DMS53 (cell line): ENCODE data around the gene DAGLB.
A peak's percentile ranks its signal among the peaks of the same experiment; 100 is the strongest.
"Not testable (repeated sequence)": the region's sequence is repeated elsewhere in the genome, so short reads cannot be mapped to it uniquely, and the experiment has no call there.

Experiments
- DNase-seq: peaks from one replicate; lab custom pipeline; 2025; lab: John Stamatoyannopoulos, UW

The DAGLB gene

GRCh38 chr7:6398943-6399342 lies 48.8 kb downstream of the DAGLB start:
- no peak for DNase-seq

DNA sequence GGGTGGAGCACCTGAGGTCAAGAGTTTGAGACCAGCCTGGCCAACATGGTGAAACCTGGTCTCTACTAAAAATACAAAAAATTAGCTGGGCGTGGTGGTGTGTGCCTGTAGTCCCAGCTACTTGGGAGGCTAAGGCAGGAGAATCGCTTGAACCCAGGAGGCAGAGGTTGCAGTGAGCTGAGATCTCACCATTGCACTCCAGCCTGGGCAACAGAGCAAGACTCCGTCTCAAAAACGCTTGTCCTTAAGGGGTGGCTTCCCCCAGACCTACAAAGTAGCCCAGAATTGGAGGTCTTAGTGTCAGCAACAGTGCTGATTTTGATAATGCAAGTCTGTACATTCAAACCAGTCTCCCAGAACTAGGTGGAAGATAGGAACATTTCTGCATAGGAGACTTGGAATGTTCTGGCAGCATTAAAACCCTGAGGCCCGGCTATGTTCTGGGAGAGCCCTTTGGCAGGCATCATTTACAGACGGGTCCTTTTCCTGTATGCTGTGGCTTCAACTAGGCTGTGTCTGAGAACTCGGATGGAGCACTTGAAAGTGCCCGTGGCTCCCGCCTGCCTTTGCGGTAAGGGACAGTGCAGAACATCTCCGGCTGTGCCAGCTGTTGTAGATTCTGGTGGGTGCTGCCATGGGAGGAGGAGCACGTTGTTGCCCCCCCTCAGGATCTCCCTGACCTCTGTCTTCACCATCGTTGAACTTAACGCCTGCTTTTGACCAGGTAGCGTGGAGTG lies 49.8 kb downstream of the DAGLB start:
- not testable (repeated sequence) for DNase-seq

DNA sequence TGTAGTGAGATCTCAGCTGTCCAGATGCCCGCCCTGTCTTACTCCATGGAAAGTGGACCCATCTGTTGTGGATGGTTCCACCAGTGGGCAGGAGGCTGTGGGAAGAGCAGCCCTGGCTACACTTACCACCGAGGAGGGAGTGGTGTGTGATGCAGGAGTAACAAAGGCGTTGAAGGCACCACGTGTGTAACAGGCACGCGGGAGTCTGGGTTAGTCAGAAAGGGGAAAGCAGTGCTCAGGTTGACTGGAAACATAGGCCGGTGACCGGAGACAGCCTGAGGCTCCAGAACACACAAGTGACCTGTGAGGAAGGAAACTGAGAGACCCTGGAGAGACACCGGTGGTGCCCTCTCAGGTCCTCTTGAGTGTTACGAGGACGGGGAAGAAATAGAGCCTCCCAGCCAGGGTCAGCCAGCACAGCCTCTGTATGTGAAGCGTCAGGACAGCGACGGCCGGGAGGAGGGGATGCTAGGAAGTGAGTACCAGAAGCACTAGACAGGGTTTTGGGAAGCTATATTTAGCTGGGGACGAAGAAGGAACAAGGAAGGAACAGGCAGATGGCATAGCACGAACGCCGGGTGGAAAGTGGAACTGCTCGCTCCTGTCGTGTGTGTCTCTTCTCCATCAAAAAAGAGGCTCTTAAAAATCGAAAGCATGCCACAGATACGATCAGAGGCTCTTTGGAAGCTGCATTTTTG lies 51.7 kb downstream of the DAGLB start:
- no peak for DNase-seq

GRCh38 chr7:6394114-6394513 lies 53.6 kb downstream of the DAGLB start:
- no peak for DNase-seq

GRCh38 chr7:6393667-6394056 lies 54.1 kb downstream of the DAGLB start:
- no peak for DNase-seq

- DNase-seq = no peak
These were observed 54.8 kb downstream of the DAGLB start for GRCh38 chr7:6392712-6393666.

DNA sequence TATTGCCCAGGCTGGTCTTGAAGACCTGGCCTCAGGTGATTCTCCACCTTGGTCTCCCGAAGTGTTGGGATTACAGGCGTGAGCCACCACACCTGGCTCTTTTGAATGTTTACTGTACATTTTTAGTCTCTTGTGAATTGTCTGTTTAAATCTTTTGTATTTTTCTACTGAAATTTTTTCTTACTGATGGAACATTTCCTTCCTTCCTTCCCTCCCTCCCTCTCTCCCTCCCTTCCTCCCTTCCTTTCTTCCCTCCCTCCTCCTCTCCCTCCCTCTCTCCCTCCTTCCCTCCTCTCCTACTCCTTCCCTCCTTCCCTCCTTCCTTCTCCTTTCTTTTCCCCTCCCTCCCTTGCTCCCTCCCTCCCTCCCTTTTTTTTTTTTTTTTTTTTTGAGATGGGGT lies 58.0 kb downstream of the DAGLB start:
- DNase-seq = no peak

DNA sequence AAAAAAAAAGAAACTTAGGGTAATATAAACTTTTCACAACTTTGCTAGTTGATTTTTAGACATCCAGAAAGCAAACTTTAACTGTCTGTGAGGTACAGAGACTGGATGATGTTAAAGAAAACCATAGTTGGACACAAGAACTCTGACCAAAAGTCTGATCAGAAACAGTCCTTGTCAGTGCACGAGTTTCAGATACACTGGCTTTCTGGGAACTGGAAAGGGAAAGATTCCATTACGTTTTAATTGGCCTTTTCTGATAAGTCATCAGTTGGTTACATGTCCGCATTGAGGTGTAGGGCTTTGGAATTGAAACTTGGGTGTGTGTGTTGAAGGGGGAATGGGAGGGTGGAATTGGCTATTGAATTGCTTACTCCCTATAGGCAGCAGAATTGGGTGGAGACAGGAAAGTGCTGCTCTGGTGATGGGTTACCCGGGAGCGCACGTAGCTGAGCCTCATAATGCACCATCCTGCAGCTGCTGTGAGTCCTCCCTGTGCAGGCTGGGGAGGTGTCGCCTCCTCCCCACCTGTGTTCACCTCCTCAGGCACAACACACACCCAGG lies 59.9 kb downstream of the DAGLB start:
- DNase-seq = no peak

DNA sequence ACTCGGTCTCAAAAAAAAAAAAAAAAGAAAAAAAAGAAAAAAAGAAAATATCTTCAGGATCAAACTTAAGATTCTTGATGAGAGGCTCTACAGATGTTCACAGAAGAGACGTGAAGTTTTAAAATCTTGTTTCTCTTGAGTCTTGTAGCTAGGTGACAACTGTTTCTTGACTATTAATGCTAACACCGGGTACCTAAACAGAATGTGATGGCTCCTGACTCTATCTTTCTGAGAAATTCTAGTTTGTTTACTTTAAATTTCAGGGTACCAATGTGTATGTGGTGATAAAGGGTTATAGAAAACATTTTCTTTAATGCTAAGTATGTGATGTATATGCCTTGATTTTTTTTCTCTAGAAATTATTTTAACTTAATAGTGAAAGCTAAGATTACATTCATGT lies 61.0 kb downstream of the DAGLB start:
- DNase-seq = no peak

DNA sequence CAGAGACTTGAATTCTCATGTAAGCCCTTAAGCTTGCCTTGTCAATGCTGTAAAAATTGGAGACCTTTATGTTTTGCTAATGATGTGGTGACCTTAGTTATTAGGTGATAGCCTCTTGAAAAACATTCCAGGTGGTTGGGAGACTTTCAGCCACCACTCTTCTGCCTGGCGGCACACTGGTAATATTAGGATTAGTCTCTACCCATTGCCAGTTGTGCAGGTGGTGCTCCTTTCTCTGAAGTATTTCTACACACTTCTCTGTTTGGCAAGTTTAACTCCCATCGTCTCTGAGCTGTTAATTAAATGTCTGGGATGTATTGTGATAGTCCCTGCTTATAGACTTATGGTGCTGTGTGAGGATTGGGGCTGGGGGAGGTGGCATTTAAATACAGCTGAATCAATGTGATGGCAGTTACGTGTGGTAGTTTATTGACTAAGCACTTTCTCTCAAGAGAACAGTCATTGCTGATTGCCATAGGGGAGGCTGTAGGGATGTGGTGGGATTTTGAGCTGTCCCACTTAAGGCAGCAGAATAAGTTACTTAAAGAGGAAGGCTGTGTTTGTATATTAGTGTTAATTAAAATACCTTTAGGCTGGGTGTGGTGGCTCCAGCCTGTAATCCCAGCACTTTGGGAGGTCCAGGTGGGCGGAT lies 61.7 kb downstream of the DAGLB start:
- no peak for DNase-seq

DNA sequence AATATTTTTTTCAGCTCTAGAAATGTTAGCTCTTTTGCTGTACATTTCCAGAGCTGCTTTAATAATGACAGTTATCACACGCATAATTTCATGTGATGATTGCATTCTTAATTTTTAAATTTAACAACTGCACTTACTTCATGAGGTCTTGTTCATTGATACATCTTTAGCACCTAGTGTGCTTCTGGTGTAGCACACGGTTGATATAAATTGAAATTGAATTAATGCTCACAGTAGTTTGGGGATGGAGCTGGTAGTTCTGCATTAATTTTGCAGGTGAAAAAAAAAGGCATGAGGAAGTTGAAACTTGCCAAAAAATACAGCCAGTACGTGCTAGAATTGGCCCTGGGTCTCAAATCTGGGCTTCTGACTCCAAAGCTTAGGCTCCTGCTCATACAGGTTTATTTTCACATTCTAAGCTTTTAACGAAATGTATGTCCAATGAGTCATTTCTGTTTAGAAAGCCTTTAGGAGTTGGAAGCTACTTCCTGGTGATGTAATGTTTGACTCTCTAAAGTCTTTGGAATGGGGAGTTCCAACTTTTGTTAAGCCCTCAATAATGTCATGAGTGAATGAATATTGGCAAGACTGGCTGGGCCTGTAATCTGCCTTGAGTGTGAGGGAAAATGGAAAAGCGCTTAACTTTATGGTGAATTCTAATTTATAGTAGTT lies 62.5 kb downstream of the DAGLB start:
- DNase-seq = peak; percentile 91

- DNase-seq = no peak
These were observed 63.4 kb downstream of the DAGLB start for GRCh38 chr7:6384327-6384726.

- DNase-seq = no peak
These were observed 64.9 kb downstream of the DAGLB start for GRCh38 chr7:6382817-6383216.

GRCh38 chr7:6381846-6382245 lies 65.9 kb downstream of the DAGLB start:
- not testable (repeated sequence) for DNase-seq

DNA sequence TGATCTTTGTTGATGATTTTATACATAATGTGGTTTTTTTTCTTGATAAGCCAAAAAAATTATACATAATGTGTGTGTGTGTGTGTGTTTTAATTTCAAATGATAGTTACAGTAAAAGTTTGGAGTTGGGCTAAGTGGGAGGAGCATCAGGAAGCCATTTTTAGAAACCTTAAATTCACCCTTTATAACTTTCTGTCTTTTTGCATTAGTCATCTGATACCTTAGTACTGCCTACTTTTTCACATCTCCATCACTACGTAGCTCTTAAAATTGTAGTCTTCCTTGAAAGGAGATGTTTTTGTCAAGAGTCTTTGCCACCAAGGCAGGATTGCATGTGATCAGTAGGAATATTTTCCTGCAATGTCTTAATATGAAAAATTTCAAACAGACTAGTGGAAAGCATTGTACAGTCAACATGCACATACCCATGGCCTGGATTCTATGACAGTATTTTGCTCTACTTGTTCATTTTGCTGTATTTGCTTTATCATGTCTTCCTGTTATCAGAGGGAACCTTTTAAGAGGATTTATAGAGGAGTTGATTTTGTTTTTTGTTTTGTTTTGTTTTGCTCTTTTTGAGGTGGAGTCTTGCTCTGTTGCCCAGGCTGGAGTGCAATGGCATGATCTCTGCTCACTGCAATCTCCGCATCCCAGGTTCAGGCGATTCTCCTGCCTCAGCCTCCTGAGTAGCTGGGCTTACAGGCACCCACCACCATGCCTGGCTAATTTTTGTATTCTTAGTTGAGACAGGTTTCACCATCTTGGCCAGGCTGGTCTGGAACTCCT lies 67.3 kb downstream of the DAGLB start:
- no peak for DNase-seq

DNA sequence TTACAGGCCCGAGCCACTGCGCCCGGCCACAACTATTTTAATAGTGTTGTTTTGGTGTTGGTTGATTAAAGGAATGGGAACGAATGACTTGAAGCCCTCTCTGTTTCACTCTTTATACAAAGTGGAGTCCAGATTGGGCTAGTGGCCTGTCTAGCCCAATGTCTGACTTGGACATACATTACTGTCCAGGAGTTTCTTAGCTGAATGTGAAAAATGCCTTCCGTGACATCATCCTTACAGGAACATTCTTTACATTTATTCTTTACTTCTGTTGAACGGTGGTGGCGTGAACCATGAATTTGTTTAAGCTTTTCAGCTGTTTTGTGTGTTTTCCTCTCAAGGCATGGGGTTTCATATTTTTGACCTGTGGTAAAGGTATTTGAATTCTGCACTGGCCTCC lies 67.9 kb downstream of the DAGLB start:
- DNase-seq = no peak

- DNase-seq = not testable (repeated sequence)
These were observed 69.2 kb downstream of the DAGLB start for GRCh38 chr7:6378556-6378955.

DNA sequence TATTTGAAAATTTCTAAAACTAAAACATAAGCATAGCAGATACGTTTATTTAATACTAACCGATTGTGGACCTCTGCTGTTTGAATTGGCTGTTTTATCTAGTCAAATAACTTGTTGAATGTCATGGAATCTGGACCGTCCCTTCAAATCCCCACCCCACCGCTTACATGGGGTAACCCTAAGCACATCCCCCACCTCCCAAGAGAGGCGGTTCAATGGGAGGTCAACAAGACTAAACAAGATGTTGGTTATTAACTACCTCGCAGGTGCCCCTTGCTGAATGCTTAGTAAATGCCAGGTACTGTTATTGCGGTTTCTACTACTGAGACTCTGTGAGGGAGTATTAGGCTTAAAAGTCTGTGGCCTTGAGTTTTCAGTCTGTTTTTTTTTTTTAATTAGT lies 70.9 kb downstream of the DAGLB start:
- DNase-seq = no peak

GRCh38 chr7:6375348-6376101 lies 72.2 kb downstream of the DAGLB start:
- DNase-seq = peak; percentile 35
